ENCODE data around the gene TMEM167A. TPM values are rescaled to one million over a fixed set of nuclear protein-coding genes. Genes with fewer than 3 reads are reported as not detected.

TMEM167A gene
- total and polyA plus RNA-seq, 2 experiments from 2014 or later, result 179 to 267 TPM

GRCh38 chr5:83044926-83045325 is 32.3 kb downstream of the TMEM167A start:
- H3K4me1 ChIP-seq (ENCODE audit: insufficient read depth), result no peaks in the 10 kb centered on the region
- peaks cover 2% of the 10 kb centered on the region for H3K27me3 Mint-ChIP-seq (ENCODE audit: insufficient read depth, low read depth, poor library complexity)
- no peak overlapping the region for H2AFZ ChIP-seq
- H3K36me3 Mint-ChIP-seq (ENCODE audit: low read depth), result no peaks in the 10 kb centered on the region
- no peak for DNase-seq (ENCODE audit: low spot score)
- no peak overlapping the region for H3K27ac ChIP-seq (ENCODE audit: low read depth)
- H3K27ac Mint-ChIP-seq, result no peak overlapping the region
- TF ChIP-seq NANOG (IDR thresholded peaks at IDR 0.05; ENCODE audit: borderline replicate concordance) (no peak), ZNF462 (CRISPR knock-in tag; IDR thresholded peaks at IDR 0.05) (no peak), EZH2 (IDR thresholded peaks at IDR 0.05; ENCODE audit: low read depth, unreplicated experiment) (no peak), STAT1 (IDR thresholded peaks at IDR 0.05; ENCODE audit: unreplicated experiment) (no peak), POLR2AphosphoS5 (IDR thresholded peaks at IDR 0.05; ENCODE audit: low read depth) (no peak), JUNB (IDR thresholded peaks at IDR 0.05; ENCODE audit: unreplicated experiment) (no peak)
- no peaks in the 10 kb centered on the region for H3K9me3 Mint-ChIP-seq
- H3K4me3 Mint-ChIP-seq, result no peak overlapping the region
- no peaks in the 10 kb centered on the region for H3K27me3 ChIP-seq (ENCODE audit: insufficient read depth)
- no peaks in the 10 kb centered on the region for H3K79me2 ChIP-seq (replicated peaks; ENCODE audit: insufficient read depth)
- ATAC-seq, result no peak
- H4K20me1 ChIP-seq (replicated peaks; ENCODE audit: insufficient read depth), result peaks cover 3% of the 10 kb centered on the region; the same call in 1 of the 2 replicates
- no peaks in the 10 kb centered on the region for H3K36me3 ChIP-seq (ENCODE audit: insufficient read depth)
- H3K9me2 ChIP-seq (ENCODE audit: insufficient read depth), result no peaks in the 10 kb centered on the region
- H3F3A ChIP-seq (replicated peaks; ENCODE audit: low read depth), result no peaks in the 10 kb centered on the region
- no peak overlapping the region for H3K4me3 ChIP-seq
- peaks cover 4% of the 10 kb centered on the region; the same call in 2 of the 3 replicates for H3K4me1 Mint-ChIP-seq
- no peak overlapping the region for H3K4me2 ChIP-seq

GRCh38 chr5:83042507-83042906 is 34.7 kb downstream of the TMEM167A start:
- Histone ChIP-seq H3F3A (replicated peaks; ENCODE audit: low read depth) (no peaks in the 10 kb centered on the region), H2AFZ (no peak overlapping the region), H3K36me3 (ENCODE audit: insufficient read depth) (no peaks in the 10 kb centered on the region), H3K27me3 (ENCODE audit: insufficient read depth) (no peaks in the 10 kb centered on the region), H4K20me1 (replicated peaks; ENCODE audit: insufficient read depth) (peaks cover 3% of the 10 kb centered on the region; the same call in 1 of the 2 replicates), H3K79me2 (replicated peaks; ENCODE audit: insufficient read depth) (no peaks in the 10 kb centered on the region), H3K4me2 (no peak overlapping the region), H3K27ac (ENCODE audit: low read depth) (no peak overlapping the region), H3K4me1 (ENCODE audit: insufficient read depth) (peaks cover 2% of the 10 kb centered on the region), H3K9me2 (ENCODE audit: insufficient read depth) (no peaks in the 10 kb centered on the region), H3K4me3 (no peak overlapping the region)
- Mint-ChIP-seq H3K36me3 (ENCODE audit: low read depth) (no peaks in the 10 kb centered on the region), H3K4me1 (peaks cover 4% of the 10 kb centered on the region; the same call in 2 of the 3 replicates), H3K4me3 (no peak overlapping the region), H3K27ac (no peak overlapping the region), H3K9me3 (no peaks in the 10 kb centered on the region), H3K27me3 (ENCODE audit: insufficient read depth, low read depth, poor library complexity) (peaks cover 2% of the 10 kb centered on the region)
- DNase-seq (ENCODE audit: low spot score), result no peak
- no peak for ATAC-seq
- TF ChIP-seq NANOG (IDR thresholded peaks at IDR 0.05; ENCODE audit: borderline replicate concordance) (no peak), ZNF331 (CRISPR knock-in tag; IDR thresholded peaks at IDR 0.05; ENCODE audit: low read depth) (no peak), ZNF114 (CRISPR knock-in tag; IDR thresholded peaks at IDR 0.05) (no peak), ETS1 (IDR thresholded peaks at IDR 0.05) (no peak), STAT1 (IDR thresholded peaks at IDR 0.05; ENCODE audit: unreplicated experiment) (no peak), EZH2phosphoT487 (IDR thresholded peaks at IDR 0.05; ENCODE audit: unreplicated experiment) (no peak), EZH2 (IDR thresholded peaks at IDR 0.05; ENCODE audit: low read depth, unreplicated experiment) (no peak), REST (IDR thresholded peaks at IDR 0.05; ENCODE audit: unreplicated experiment) (no peak), POLR2AphosphoS5 (IDR thresholded peaks at IDR 0.05; ENCODE audit: low read depth) (no peak)

All from GM23338 (cell line).